ENCODE results near the gene RB1.
"Not testable (repeated sequence)": the region's sequence is repeated elsewhere in the genome, so short reads cannot be mapped to it uniquely, and the experiment has no call there.

DNA sequence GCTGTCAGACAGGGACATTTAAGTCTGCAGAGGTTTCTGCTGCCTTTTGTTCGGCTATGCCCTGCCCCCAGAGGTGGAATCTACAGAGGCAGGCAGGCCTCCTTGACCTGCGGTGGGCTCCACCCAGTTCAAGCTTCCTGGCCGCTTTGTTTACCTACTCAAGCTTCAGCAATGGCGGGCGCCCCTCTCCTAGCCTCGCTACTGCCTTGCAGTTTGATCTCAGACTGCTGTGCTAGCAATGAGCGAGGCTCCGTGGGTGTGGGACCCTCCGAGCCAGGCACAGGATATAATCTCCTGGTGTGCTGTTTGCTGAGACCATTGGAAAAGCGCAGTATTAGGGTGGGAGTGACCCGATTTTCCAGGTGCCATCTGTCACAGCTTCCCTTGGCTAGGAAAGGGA is 35.6 kb downstream of the RB1 start:
- TF ChIP-seq, protein P1, sequence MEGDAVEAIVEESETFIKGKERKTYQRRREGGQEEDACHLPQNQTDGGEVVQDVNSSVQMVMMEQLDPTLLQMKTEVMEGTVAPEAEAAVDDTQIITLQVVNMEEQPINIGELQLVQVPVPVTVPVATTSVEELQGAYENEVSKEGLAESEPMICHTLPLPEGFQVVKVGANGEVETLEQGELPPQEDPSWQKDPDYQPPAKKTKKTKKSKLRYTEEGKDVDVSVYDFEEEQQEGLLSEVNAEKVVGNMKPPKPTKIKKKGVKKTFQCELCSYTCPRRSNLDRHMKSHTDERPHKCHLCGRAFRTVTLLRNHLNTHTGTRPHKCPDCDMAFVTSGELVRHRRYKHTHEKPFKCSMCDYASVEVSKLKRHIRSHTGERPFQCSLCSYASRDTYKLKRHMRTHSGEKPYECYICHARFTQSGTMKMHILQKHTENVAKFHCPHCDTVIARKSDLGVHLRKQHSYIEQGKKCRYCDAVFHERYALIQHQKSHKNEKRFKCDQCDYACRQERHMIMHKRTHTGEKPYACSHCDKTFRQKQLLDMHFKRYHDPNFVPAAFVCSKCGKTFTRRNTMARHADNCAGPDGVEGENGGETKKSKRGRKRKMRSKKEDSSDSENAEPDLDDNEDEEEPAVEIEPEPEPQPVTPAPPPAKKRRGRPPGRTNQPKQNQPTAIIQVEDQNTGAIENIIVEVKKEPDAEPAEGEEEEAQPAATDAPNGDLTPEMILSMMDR (IDR thresholded peaks at IDR 0.05), result not testable (repeated sequence)
- not testable (repeated sequence) for TF ChIP-seq POLR2A, POLR2AphosphoS5 (IDR thresholded peaks at IDR 0.05)
